Stimulated activated CD4-positive, alpha-beta T cell treated with anti-CD3 and anti-CD28 coated beads, TNF-alpha, amount 100 ng/mL, for 4 hours (primary cell): ENCODE results near the gene S100A9.

ENCODE experiments used
- DNase-seq, 3 experiments: peaks; one replicate each; pipeline ENCODE4 v3.0.0-alpha.2; 2020; ENCODE audit warnings: low read depth in 3 of 3

The S100A9 gene

GRCh38 chr1:153389973-153390879 lies 32.6 kb downstream of the S100A9 start:
- no peak for DNase-seq

- DNase-seq: no peak
Measured at GRCh38 chr1:153390938-153391710, 33.5 kb downstream of the S100A9 start, which contains the start of gene S100A8. TSS of gene S100A8 (minus strand) at chr1:153391073. CDS start at chr1:153390535, 538 bp downstream.

GRCh38 chr1:153392258-153392657 lies 34.6 kb downstream of the S100A9 start:
- no peak for DNase-seq

- DNase-seq: no peak
Measured at GRCh38 chr1:153392822-153393221, 35.2 kb downstream of the S100A9 start.

GRCh38 chr1:153393926-153394325 lies 36.3 kb downstream of the S100A9 start:
- DNase-seq: no peak

- DNase-seq: no peak
Measured at GRCh38 chr1:153394391-153394790, 36.7 kb downstream of the S100A9 start.

GRCh38 chr1:153395136-153395685 lies 37.6 kb downstream of the S100A9 start:
- no peak for DNase-seq

GRCh38 chr1:153395776-153396175 lies 38.1 kb downstream of the S100A9 start:
- no peak for DNase-seq

GRCh38 chr1:153396461-153396860 lies 38.8 kb downstream of the S100A9 start:
- no peak for DNase-seq

GRCh38 chr1:153397051-153397923 lies 39.6 kb downstream of the S100A9 start:
- DNase-seq: no peak

GRCh38 chr1:153397924-153398651 lies 40.4 kb downstream of the S100A9 start:
- DNase-seq: no peak

- DNase-seq: no peak
Measured at GRCh38 chr1:153399401-153400055, 41.9 kb downstream of the S100A9 start.

- no peak for DNase-seq
Measured at GRCh38 chr1:153400244-153400643, 42.6 kb downstream of the S100A9 start.

GRCh38 chr1:153401461-153401860 lies 43.8 kb downstream of the S100A9 start:
- no peak for DNase-seq

- no peak for DNase-seq
Measured at GRCh38 chr1:153402226-153402625, 44.6 kb downstream of the S100A9 start.

- DNase-seq: no peak
Measured at GRCh38 chr1:153403421-153404085, 45.9 kb downstream of the S100A9 start.

- no peak for DNase-seq
Measured at GRCh38 chr1:153404086-153404635, 46.5 kb downstream of the S100A9 start.

- DNase-seq: peak; percentile 16 to 38 (median 33)
Measured at GRCh38 chr1:153404768-153405167, 47.1 kb downstream of the S100A9 start.
